B cell (primary cell): Measurements from ENCODE around the gene ISG15. TPM values are rescaled to one million over a fixed set of nuclear protein-coding genes. Genes with fewer than 3 reads are reported as not detected.

Experiments used
- ATAC-seq: fragments of 200-7000 bp; cut with Tn5 transposase; one replicate; pipeline ENCODE4 v1.10.0; 2021; ENCODE audit warnings: low read depth, mild to moderate bottlenecking, moderate number of reproducible peaks, moderate library complexity
- CTCF ChIA-PET: fragments of 350-600 bp; sonication (Branson Sonifier 250); formaldehyde crosslinking; loops from one replicate; lab custom pipeline; 2021; ENCODE audit warnings: antibody characterized with exemption, inconsistent platforms; lab: Charles Lee
- POLR2A ChIA-PET: fragments of 350-600 bp; sonication (Branson Sonifier 250); formaldehyde crosslinking; loops from one replicate; lab custom pipeline; 2021; ENCODE audit warnings: antibody characterized with exemption; lab: Charles Lee
- DNase-seq: peaks from one replicate; pipeline ENCODE4 v3.0.0; 2013
- H2AFZ ChIP-seq: 2 replicates; pipeline ENCODE4 v1.6.1; 2012; ENCODE audit warnings: mild to moderate bottlenecking, low read depth, low read length; ENCODE audit not compliant: insufficient read depth, poor library complexity, severe bottlenecking
- H3K27ac ChIP-seq, 2 donors: 1 replicate in 1 of 2; 2 replicates in 1 of 2; pipeline ENCODE4 v1.5.1; 2012 to 2013; ENCODE audit warnings: low read length in 2 of 2, mild to moderate bottlenecking in 2 of 2, moderate library complexity in 1 of 2
- H3K27me3 ChIP-seq, 4 experiments: fragments of 200-600 bp in 1 of 4; sonication (generic) in 1 of 4; replicated peaks in 1 of 4; 1 replicate in 2 of 4; 2 replicates in 2 of 4; pipeline versions ENCODE4 v1.6.1 to v1.7.0; 2013 to 2016; ENCODE audit warnings: low read length in 3 of 4, mild to moderate bottlenecking in 2 of 4, mixed read lengths in 1 of 4, moderate library complexity in 1 of 4; ENCODE audit not compliant: insufficient read depth in 4 of 4, control insufficient read depth in 3 of 4; ENCODE audit errors: control extremely low read depth in 1 of 4
- H3K36me3 ChIP-seq, 2 experiments: replicated peaks in 1 of 2; 1 replicate in 1 of 2; 2 replicates in 1 of 2; pipeline versions ENCODE4 v1.6.1 to v1.7.1; 2013; ENCODE audit warnings: low read length in 1 of 2; ENCODE audit not compliant: insufficient read depth in 2 of 2, control insufficient read depth in 1 of 2; ENCODE audit errors: control extremely low read depth in 1 of 2, extremely low read depth in 1 of 2
- H3K4me1 ChIP-seq, 2 donors: fragments of 200-600 bp in 1 of 2; sonication (generic) in 1 of 2; 1 replicate in 1 of 2; 2 replicates in 1 of 2; pipeline versions ENCODE4 v1.5.1 to v1.6.1; 2013 to 2017; ENCODE audit warnings: low read length in 2 of 2; ENCODE audit not compliant: control insufficient read depth in 2 of 2, insufficient read depth in 2 of 2
- H3K4me2 ChIP-seq: replicated peaks from 2 replicates; pipeline ENCODE3; 2012; ENCODE audit warnings: mild to moderate bottlenecking, low read depth, low read length; ENCODE audit not compliant: poor library complexity, severe bottlenecking
- H3K4me3 ChIP-seq, 5 experiments: fragments of 200-600 bp in 1 of 5; sonication (generic) in 1 of 5; 1 replicate in 3 of 5; 2 replicates in 2 of 5; pipeline versions ENCODE4 v1.5.1 to v1.7.0; 2011 to 2016; ENCODE audit warnings: low read length in 4 of 5, mild to moderate bottlenecking in 4 of 5, low read depth in 2 of 5, control low read depth in 1 of 5, moderate library complexity in 1 of 5; ENCODE audit not compliant: insufficient read depth in 1 of 5; ENCODE audit errors: control extremely low read depth in 1 of 5, extremely low read depth in 1 of 5
- H3K79me2 ChIP-seq: fragments of 200-600 bp; sonication (generic); one replicate; pipeline ENCODE4 v1.6.0; 2016; ENCODE audit warnings: low read length; ENCODE audit not compliant: control insufficient read depth, insufficient read depth
- H3K9ac ChIP-seq: fragments of 200-600 bp; sonication (generic); 2 replicates; pipeline ENCODE4 v1.6.1; 2017; ENCODE audit warnings: mild to moderate bottlenecking, low read length, moderate library complexity
- H3K9me3 ChIP-seq, 3 donors: one replicate each; pipeline versions ENCODE4 v1.6.1 to v1.7.1; 2013; ENCODE audit warnings: low read length in 2 of 3; ENCODE audit not compliant: control insufficient read depth in 2 of 3, insufficient read depth in 1 of 3; ENCODE audit errors: control extremely low read depth in 1 of 3
- H4K20me1 ChIP-seq: 2 replicates; pipeline ENCODE4 v1.6.0; 2012; ENCODE audit warnings: mild to moderate bottlenecking, low read length; ENCODE audit not compliant: insufficient read depth, control insufficient read depth, poor library complexity, severe bottlenecking
- H3K27ac Mint-ChIP-seq: one replicate; pipeline ENCODE4 v1.8.0; 2021; ENCODE audit warnings: mixed read lengths
- H3K27me3 Mint-ChIP-seq: one replicate; pipeline ENCODE4 v1.8.0; 2021; ENCODE audit warnings: mixed read lengths
- H3K4me1 Mint-ChIP-seq: one replicate; pipeline ENCODE4 v1.8.0; 2021; ENCODE audit warnings: mixed read lengths
- H3K4me3 Mint-ChIP-seq: one replicate; pipeline ENCODE4 v1.8.0; 2021; ENCODE audit warnings: mixed read lengths
- H3K9me3 Mint-ChIP-seq: one replicate; pipeline ENCODE4 v1.8.0; 2022; ENCODE audit warnings: mixed read lengths; ENCODE audit not compliant: insufficient read depth
- CTCF ChIP-seq: fragments of 200-600 bp; IDR thresholded peaks from one replicate; pipeline ENCODE4 v1.8.0; 2022; ENCODE audit warnings: antibody characterized with exemption, mild to moderate bottlenecking
- EZH2 ChIP-seq: IDR thresholded peaks from 2 replicates; pipeline ENCODE4 v1.6.1; 2012; ENCODE audit warnings: borderline replicate concordance, low read depth, mild to moderate bottlenecking, moderate library complexity, low read length; ENCODE audit not compliant: insufficient read depth, poor library complexity, severe bottlenecking
- WGBS: methylation state at CpG from one replicate; pipeline ENCODE4 v1.1.5; 2013; ENCODE audit warnings: missing lambda C conversion rate; ENCODE audit not compliant: insufficient coverage; 5-methylcytosine and 5-hydroxymethylcytosine counted together
- intact Hi-C: fragments of 100-400 bp; cut with micrococcal nuclease; formaldehyde crosslinking; loops from one replicate; pipeline ENCODE4 v1.10.0; 2022
- polyA plus RNA-seq: library from polyadenylated mRNA; depleted of rRNA; stranded (reverse); fragments of >200 nt; gene quantifications from 2 replicates; pipeline ENCODE4 v1.2.3, GENCODE V29; 2012
- total RNA-seq, 2 donors: library from RNA; stranded (reverse); fragments of 120-200 nt in 1 of 2; gene quantifications; 1 replicate in 1 of 2; 2 replicates in 1 of 2; pipeline versions ENCODE4 v1.2.3 to v1.2.4, GENCODE V29; 2013 to 2022

ISG15 gene
- total and polyA plus RNA-seq, 2 donors (not counting 1 experiment from before 2014, with no cell fraction given) = 28.3 to 91.4 TPM

- CTCF ChIA-PET = interaction anchor here (1.0 to 1.9 kb wide), 3 partner anchors 10 to 97 kb away, joined by 3 to 9 read pairs (median 4); no protein-coding TSS in a partner anchor
- ATAC-seq (peak; percentile 59), DNase-seq (no peak)
- peaks cover 13 to 19% of the 10 kb centered on the region in 2 donors for H3K4me1 ChIP-seq
- H3K9me3 Mint-ChIP-seq = no peaks in the 10 kb centered on the region
- TF ChIP-seq CTCF (no peak), EZH2 (no peak)
- H3K27me3 Mint-ChIP-seq = peaks cover 13% of the 10 kb centered on the region
- H3K9me3 ChIP-seq = no peaks in the 10 kb centered on the region
- H3K27me3 ChIP-seq = peaks cover 0 to 33% (median 9%) of the 10 kb centered on the region in 4 experiments
- no peaks in the 10 kb centered on the region for H3K36me3 ChIP-seq
- peaks cover 6% of the 10 kb centered on the region for H3K4me1 Mint-ChIP-seq
- H3K27ac Mint-ChIP-seq = no peak within 1 kb of the TSS
- H3K9ac ChIP-seq = peak within 1 kb of the TSS; percentile 77
- peak within 1 kb of the TSS; percentile 99 for H3K4me2 ChIP-seq
- no peaks in the 10 kb centered on the region for H3K79me2 ChIP-seq
- intact Hi-C loops = no loop called here
- POLR2A ChIA-PET = interaction anchor here (0.7 kb wide), 1 partner anchor 68 kb away, joined by 4 read pairs; no protein-coding TSS in a partner anchor
- WGBS = 5% methylated on average over 30 of the region's 31 CpGs
- peak within 1 kb of the TSS; percentile 93 for H3K4me3 Mint-ChIP-seq
- H3K4me3 ChIP-seq = peak within 1 kb of the TSS; percentile 2 to 72 (median 64)
- peak within 1 kb of the TSS; percentile 94 for H2AFZ ChIP-seq
- no peak within 1 kb of the TSS for H3K27ac ChIP-seq
- H4K20me1 ChIP-seq = no peaks in the 10 kb centered on the region
Measured at GRCh38 chr1:966135-966703, 47.1 kb upstream of the ISG15 start, which contains the start of gene PLEKHN1. TSS of gene PLEKHN1 (plus strand) at chr1:966482. CDS start at chr1:966532, 50 bp downstream.
